Neuron (in vitro differentiated cells): ENCODE data around the gene ELK3.

Experiments used
- H2AFZ ChIP-seq: one replicate; pipeline ENCODE4 v1.6.1; 2013; ENCODE audit warnings: low read depth, mild to moderate bottlenecking, inconsistent platforms, low read length, moderate library complexity
- H3K27me3 ChIP-seq: one replicate; pipeline ENCODE4 v1.6.1; 2013; ENCODE audit warnings: low read length; ENCODE audit not compliant: insufficient read depth
- H3K36me3 ChIP-seq: one replicate; pipeline ENCODE4 v1.6.1; 2013; ENCODE audit warnings: low read length; ENCODE audit not compliant: insufficient read depth
- H3K4me1 ChIP-seq: one replicate; pipeline ENCODE4 v1.6.1; 2013; ENCODE audit warnings: low read length; ENCODE audit not compliant: insufficient read depth
- H3K4me3 ChIP-seq: 2 replicates; pipeline ENCODE4 v1.5.1; 2013; ENCODE audit warnings: mild to moderate bottlenecking, low read length, moderate library complexity
- H3K9me3 ChIP-seq: one replicate; pipeline ENCODE4 v1.6.1; 2013; ENCODE audit warnings: low read length

ELK3 gene

GRCh38 chr12:96208801-96209549 is 14.8 kb downstream of the ELK3 start:
- H3K36me3 ChIP-seq: no peaks in the 10 kb centered on the region

GRCh38 chr12:96210376-96211055 is 16.3 kb downstream of the ELK3 start:
- H3K27me3 ChIP-seq: no peaks in the 10 kb centered on the region
- H3K9me3 ChIP-seq: no peaks in the 10 kb centered on the region
- no peak overlapping the region for H2AFZ ChIP-seq
- H3K4me1 ChIP-seq: peaks cover 3% of the 10 kb centered on the region
- no peaks in the 10 kb centered on the region for H3K36me3 ChIP-seq
- H3K4me3 ChIP-seq: no peak overlapping the region

More at GRCh38 chr12:96208801-96209549, 14.8 kb downstream of the ELK3 start:
- Histone ChIP-seq H3K27me3 (no peaks in the 10 kb centered on the region), H3K9me3 (no peaks in the 10 kb centered on the region), H3K4me3 (no peak overlapping the region), H2AFZ (no peak overlapping the region), H3K4me1 (no peaks in the 10 kb centered on the region)

GRCh38 chr12:96211988-96212387 is 17.8 kb downstream of the ELK3 start:
- H2AFZ ChIP-seq: no peak overlapping the region
- no peaks in the 10 kb centered on the region for H3K27me3 ChIP-seq
- H3K9me3 ChIP-seq: no peaks in the 10 kb centered on the region
- H3K36me3 ChIP-seq: no peaks in the 10 kb centered on the region
- no peak overlapping the region for H3K4me3 ChIP-seq
- H3K4me1 ChIP-seq: peaks cover 12% of the 10 kb centered on the region

GRCh38 chr12:96212456-96213375 is 18.5 kb downstream of the ELK3 start:
- no peaks in the 10 kb centered on the region for H3K36me3 ChIP-seq
- no peaks in the 10 kb centered on the region for H3K27me3 ChIP-seq
- no peak overlapping the region for H3K4me3 ChIP-seq
- H2AFZ ChIP-seq: no peak overlapping the region
- no peaks in the 10 kb centered on the region for H3K9me3 ChIP-seq
- peaks cover 12% of the 10 kb centered on the region for H3K4me1 ChIP-seq

- peaks cover 12% of the 10 kb centered on the region for H3K4me1 ChIP-seq
- no peaks in the 10 kb centered on the region for H3K9me3 ChIP-seq
- H2AFZ ChIP-seq: no peak overlapping the region
- no peaks in the 10 kb centered on the region for H3K36me3 ChIP-seq
- no peak overlapping the region for H3K4me3 ChIP-seq
- no peaks in the 10 kb centered on the region for H3K27me3 ChIP-seq
Observed at GRCh38 chr12:96213869-96214268, 19.7 kb downstream of the ELK3 start.

GRCh38 chr12:96215919-96216273 is 21.7 kb downstream of the ELK3 start:
- Histone ChIP-seq H3K9me3 (no peaks in the 10 kb centered on the region), H3K36me3 (no peaks in the 10 kb centered on the region), H2AFZ (no peak overlapping the region), H3K4me1 (peaks cover 12% of the 10 kb centered on the region), H3K27me3 (no peaks in the 10 kb centered on the region), H3K4me3 (no peak overlapping the region)

- peaks cover 12% of the 10 kb centered on the region for H3K4me1 ChIP-seq
- peaks cover 2% of the 10 kb centered on the region for H3K9me3 ChIP-seq
- no peaks in the 10 kb centered on the region for H3K27me3 ChIP-seq
- no peak overlapping the region for H2AFZ ChIP-seq
- no peak overlapping the region for H3K4me3 ChIP-seq
- no peaks in the 10 kb centered on the region for H3K36me3 ChIP-seq
Observed at GRCh38 chr12:96218989-96219678, 25.0 kb downstream of the ELK3 start.

GRCh38 chr12:96219700-96220206 is 25.6 kb downstream of the ELK3 start:
- Histone ChIP-seq H3K27me3 (no peaks in the 10 kb centered on the region), H3K9me3 (peaks cover 2% of the 10 kb centered on the region), H3K4me3 (no peak overlapping the region), H3K4me1 (peaks cover 12% of the 10 kb centered on the region), H3K36me3 (no peaks in the 10 kb centered on the region), H2AFZ (no peak overlapping the region)

- Histone ChIP-seq H3K36me3 (no peaks in the 10 kb centered on the region), H3K4me1 (peaks cover 6% of the 10 kb centered on the region), H3K4me3 (no peak overlapping the region), H3K9me3 (peaks cover 2% of the 10 kb centered on the region), H3K27me3 (no peaks in the 10 kb centered on the region), H2AFZ (no peak overlapping the region)
Observed at GRCh38 chr12:96220902-96221301, 26.7 kb downstream of the ELK3 start.

- H3K4me3 ChIP-seq: no peak overlapping the region
- H3K36me3 ChIP-seq: no peaks in the 10 kb centered on the region
- H3K27me3 ChIP-seq: no peaks in the 10 kb centered on the region
- H3K4me1 ChIP-seq: peaks cover 1% of the 10 kb centered on the region
- H2AFZ ChIP-seq: no peak overlapping the region
- H3K9me3 ChIP-seq: peaks cover 2% of the 10 kb centered on the region
Observed at GRCh38 chr12:96221391-96221790, 27.2 kb downstream of the ELK3 start.

- H3K36me3 ChIP-seq: no peaks in the 10 kb centered on the region
- H2AFZ ChIP-seq: no peak overlapping the region
- H3K27me3 ChIP-seq: no peaks in the 10 kb centered on the region
- H3K9me3 ChIP-seq: peaks cover 2% of the 10 kb centered on the region
- no peak overlapping the region for H3K4me3 ChIP-seq
- no peaks in the 10 kb centered on the region for H3K4me1 ChIP-seq
Observed at GRCh38 chr12:96223411-96224218, 29.4 kb downstream of the ELK3 start.

GRCh38 chr12:96224219-96224615 is 30.0 kb downstream of the ELK3 start:
- H3K4me1 ChIP-seq: no peaks in the 10 kb centered on the region

More at GRCh38 chr12:96224219-96224615, 30.0 kb downstream of the ELK3 start:
- Histone ChIP-seq H3K36me3 (no peaks in the 10 kb centered on the region), H3K9me3 (peaks cover 2% of the 10 kb centered on the region), H2AFZ (no peak overlapping the region), H3K27me3 (no peaks in the 10 kb centered on the region), H3K4me3 (no peak overlapping the region)
